H7 (cell line): ENCODE data around the gene CHTF18. TPM values are rescaled to one million over a fixed set of nuclear protein-coding genes. Genes with fewer than 3 reads are reported as not detected.
"Not testable (repeated sequence)": the region's sequence is repeated elsewhere in the genome, so short reads cannot be mapped to it uniquely, and the experiment has no call there.

Source experiments
- DNase-seq: peaks from one replicate; pipeline ENCODE4 v3.0.0; 2012
- H3K27me3 ChIP-seq: 2 replicates; pipeline ENCODE4 v1.6.0; 2011; ENCODE audit warnings: mild to moderate bottlenecking, low read length; ENCODE audit not compliant: control insufficient read depth, insufficient read depth
- H3K36me3 ChIP-seq: replicated peaks from 2 replicates; pipeline ENCODE4 v1.5.1; 2011; ENCODE audit warnings: low read length; ENCODE audit not compliant: control insufficient read depth, insufficient read depth
- H3K4me3 ChIP-seq: 2 replicates; pipeline ENCODE4 v1.5.1; 2011; ENCODE audit warnings: low read depth, mild to moderate bottlenecking, control low read depth, low read length, moderate library complexity; ENCODE audit not compliant: insufficient read depth
- total RNA-seq: library from RNA; depleted of rRNA; stranded (reverse); fragments of >200 nt; shearing (Covaris generic); gene quantifications from 2 replicates; pipeline ENCODE4 v1.2.3, GENCODE V29; 2014

The CHTF18 gene
- total RNA-seq, 1 experiment from 2014 or later: 65.9 TPM

DNA sequence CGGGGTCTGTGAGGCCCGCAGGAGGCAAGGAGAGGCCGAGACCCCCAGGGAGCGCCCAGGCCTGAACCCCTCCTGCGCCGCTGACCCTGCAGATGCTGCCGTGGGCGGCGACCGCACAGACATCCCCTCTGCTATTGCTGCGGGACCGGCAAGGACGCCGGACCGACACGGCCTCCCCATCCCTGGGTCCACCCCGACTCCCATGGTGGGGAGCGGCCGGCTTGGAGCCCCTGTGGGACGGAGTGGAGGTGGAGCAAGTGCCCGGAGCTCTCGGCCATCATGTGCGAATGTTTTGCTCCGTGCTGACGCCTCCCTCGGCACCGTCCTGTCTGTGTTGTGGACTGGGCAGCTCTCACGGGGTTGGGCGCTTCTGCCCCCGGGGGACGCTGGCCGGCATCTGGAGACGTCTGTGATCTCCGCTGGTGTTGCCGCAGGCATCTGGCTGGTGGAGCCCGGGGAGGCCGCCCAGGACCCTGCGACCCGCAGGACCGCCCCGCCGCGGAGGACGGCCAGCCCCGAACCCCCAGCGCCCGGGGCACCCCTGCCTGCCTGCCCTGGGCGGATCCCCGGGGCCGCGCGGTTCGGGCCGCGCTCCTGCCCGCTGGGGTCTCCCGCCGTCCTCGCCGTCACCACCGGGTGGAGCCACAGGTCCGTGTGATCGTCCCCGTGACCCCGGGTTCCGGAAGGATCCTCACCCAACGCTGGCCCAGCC lies 24.9 kb downstream of the CHTF18 start:
- no peaks in the 10 kb centered on the region for H3K36me3 ChIP-seq
- peaks cover 8% of the 10 kb centered on the region; the same call in 1 of the 2 replicates for H3K27me3 ChIP-seq
- peak; percentile 98 for DNase-seq
- peak overlapping the region; percentile 27 for H3K4me3 ChIP-seq

GRCh38 chr16:813916-814412 lies 25.5 kb downstream of the CHTF18 start:
- no peaks in the 10 kb centered on the region for H3K36me3 ChIP-seq
- H3K4me3 ChIP-seq: no peak overlapping the region
- peaks cover 8% of the 10 kb centered on the region; the same call in 1 of the 2 replicates for H3K27me3 ChIP-seq
- DNase-seq: no peak

- no peak for DNase-seq
These were observed 26.6 kb downstream of the CHTF18 start for GRCh38 chr16:814974-815373.

GRCh38 chr16:815861-816260 lies 27.4 kb downstream of the CHTF18 start:
- Histone ChIP-seq H3K27me3 (peaks cover 8% of the 10 kb centered on the region; the same call in 1 of the 2 replicates), H3K4me3 (no peak overlapping the region), H3K36me3 (no peaks in the 10 kb centered on the region)
- DNase-seq: no peak

More at GRCh38 chr16:814974-815373, 26.6 kb downstream of the CHTF18 start:
- Histone ChIP-seq H3K27me3 (peaks cover 8% of the 10 kb centered on the region; the same call in 1 of the 2 replicates), H3K4me3 (no peak overlapping the region), H3K36me3 (no peaks in the 10 kb centered on the region)

DNA sequence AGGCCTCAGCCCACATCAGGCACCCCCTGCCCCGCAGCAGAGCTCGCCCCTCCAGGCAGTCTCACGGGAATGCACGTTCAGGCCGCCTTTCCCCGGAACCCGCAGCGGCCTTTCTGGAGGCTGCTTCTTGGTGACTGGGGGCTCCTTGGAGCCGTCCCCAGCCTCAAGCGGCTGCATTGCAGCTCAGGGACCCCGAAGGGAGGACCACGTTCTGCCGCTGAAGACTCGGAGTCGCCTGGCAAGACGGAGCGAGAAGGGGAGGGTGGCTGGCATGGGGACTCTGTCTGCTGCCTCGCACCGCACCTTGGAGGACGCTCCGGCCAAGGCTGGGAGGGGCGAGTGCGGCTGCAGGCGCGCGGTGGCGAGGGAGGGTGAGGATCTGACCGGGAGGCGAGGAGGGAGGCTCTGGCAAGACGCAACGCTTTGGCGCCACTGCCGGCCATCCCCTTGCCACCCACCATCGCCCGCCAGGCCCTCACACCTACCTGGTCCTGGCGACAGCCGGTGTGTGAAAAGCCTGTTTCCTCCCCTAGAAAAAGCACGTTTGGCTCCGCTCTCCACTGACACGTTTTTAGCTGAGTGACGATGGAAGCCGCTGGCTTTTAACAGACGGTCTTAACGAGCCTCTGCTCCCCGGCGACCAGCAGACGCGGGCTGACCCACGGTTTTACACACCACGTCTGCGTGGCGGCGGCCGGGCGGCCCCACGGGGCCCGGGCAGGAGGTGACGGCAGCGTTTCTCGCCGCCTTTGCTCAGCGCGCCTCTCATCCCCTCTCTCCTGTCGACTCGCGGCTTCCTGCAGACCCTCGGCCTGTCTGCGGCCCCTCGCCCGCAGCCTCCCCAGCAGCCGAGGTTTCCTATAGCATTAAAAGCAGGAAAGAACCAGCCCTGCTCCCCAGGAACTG lies 28.8 kb downstream of the CHTF18 start:
- H3K4me3 ChIP-seq: no peak overlapping the region

DNA sequence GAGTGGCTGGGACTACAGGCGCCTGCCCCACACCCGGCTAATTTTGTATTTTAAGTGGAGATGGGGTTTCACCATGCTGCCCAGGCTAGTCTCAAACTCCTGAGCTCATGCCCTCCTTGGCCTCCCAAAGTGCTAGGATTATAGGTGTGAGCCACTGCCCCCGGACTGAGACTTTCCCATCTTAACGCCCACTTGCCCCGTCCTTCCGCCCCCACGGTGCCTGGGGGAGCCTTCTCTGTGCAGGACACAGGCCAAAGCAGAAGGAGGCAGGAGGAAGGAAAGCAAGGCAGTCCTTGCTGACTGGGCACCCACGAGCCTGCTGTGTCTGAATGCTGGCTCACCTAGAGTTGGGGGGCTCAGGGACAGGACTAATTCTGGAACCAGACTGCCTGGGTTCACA lies 29.7 kb downstream of the CHTF18 start:
- H3K36me3 ChIP-seq: no peaks in the 10 kb centered on the region
- peaks cover 3% of the 10 kb centered on the region; the same call in 1 of the 2 replicates for H3K27me3 ChIP-seq

More for the DNA sequence above, 28.8 kb downstream of the CHTF18 start:
- Histone ChIP-seq H3K27me3 (peaks cover 5% of the 10 kb centered on the region; the same call in 1 of the 2 replicates), H3K36me3 (no peaks in the 10 kb centered on the region)
- no peak for DNase-seq

GRCh38 chr16:818592-818991 lies 30.2 kb downstream of the CHTF18 start:
- Histone ChIP-seq H3K4me3 (no peak overlapping the region), H3K27me3 (no peaks in the 10 kb centered on the region; the same call in 1 of the 2 replicates), H3K36me3 (no peaks in the 10 kb centered on the region)
- no peak for DNase-seq

More for the DNA sequence above, 29.7 kb downstream of the CHTF18 start:
- no peak for DNase-seq
- no peak overlapping the region for H3K4me3 ChIP-seq

DNA sequence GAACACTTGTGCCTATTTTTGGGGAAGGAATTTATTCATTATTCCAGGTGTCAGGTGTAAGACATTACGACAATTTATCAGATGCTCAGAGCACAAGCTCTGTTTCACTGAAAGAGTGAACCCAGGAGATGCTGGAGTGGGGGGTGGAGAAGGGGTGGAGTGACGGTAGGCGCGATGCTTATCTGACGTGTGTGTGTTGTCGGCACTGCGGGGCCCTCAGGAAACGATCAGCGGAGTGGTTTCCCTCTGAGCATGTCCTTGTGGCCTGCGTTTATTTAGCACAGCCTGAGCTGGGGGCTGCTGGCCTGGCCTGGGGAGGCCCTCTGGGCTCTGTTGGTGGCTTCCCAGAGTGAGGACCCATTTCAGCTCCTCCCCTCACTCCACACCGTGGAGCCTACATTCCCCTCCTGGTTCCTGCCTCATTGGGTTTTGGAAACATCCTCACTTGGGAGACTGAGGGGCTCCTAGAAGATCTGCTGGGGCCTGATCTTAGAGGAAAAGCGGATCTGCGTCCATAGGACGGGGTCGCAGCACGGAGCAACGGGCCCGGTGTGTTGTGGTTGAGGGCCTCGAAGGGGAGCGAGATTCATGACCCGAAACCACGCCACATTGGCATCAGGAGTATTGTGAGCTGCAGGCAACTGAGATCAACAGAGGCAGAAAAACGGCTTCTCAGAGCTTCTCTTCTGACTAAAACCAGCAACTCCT lies 31.1 kb downstream of the CHTF18 start:
- Histone ChIP-seq H3K36me3 (no peaks in the 10 kb centered on the region), H3K4me3 (no peak overlapping the region), H3K27me3 (no peaks in the 10 kb centered on the region)
- DNase-seq: no peak

DNA sequence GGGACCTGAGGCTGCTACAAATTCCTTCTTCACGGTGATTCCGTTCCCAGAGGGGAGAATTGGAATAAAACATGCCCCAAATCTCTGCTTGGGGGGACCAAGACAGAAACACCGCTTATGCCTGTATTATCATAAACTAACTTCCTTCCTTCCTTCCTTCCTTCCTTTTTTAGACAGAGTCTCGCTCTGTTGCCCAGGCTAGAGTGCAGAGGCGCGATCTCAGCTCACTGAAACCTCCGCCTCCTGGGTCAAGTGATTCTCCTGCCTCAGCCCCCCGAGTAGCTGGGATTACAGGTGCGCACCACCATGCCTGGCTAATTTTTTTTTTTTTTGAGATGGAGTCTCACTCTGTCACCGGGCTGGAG lies 31.6 kb downstream of the CHTF18 start:
- H3K27me3 ChIP-seq, DNase-seq, H3K36me3 ChIP-seq, H3K4me3 ChIP-seq: not testable (repeated sequence)

GRCh38 chr16:820748-821147 lies 32.3 kb downstream of the CHTF18 start:
- H3K36me3 ChIP-seq: no peaks in the 10 kb centered on the region
- no peak overlapping the region for H3K4me3 ChIP-seq
- no peaks in the 10 kb centered on the region for H3K27me3 ChIP-seq
- no peak for DNase-seq

DNA sequence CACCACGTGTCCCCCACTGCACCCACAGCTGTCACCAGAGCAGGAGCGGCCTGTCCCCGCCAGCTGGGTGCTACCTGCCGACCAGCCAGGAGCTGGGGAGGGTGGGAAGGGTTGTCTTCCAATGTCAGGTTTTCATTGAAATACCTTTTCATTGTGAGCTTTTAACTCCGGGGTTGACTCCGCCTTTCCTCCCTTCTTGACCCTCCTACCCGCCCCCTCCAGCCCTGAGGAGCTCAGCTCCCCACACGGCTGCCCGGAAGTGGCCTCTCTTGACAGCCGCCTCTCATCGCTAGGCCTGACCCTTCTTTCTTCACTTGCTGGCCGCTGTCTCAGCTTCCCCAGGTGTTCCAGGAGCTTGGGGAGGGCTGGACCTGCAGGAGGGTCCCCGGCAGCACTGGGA lies 33.3 kb downstream of the CHTF18 start:
- Histone ChIP-seq H3K27me3 (no peaks in the 10 kb centered on the region), H3K4me3 (no peak overlapping the region), H3K36me3 (no peaks in the 10 kb centered on the region)
- DNase-seq: peak; percentile 86

- H3K36me3 ChIP-seq: no peaks in the 10 kb centered on the region
- H3K4me3 ChIP-seq: no peak overlapping the region
- DNase-seq: no peak
- no peaks in the 10 kb centered on the region for H3K27me3 ChIP-seq
These were observed 33.9 kb downstream of the CHTF18 start for GRCh38 chr16:822174-822908.

DNA sequence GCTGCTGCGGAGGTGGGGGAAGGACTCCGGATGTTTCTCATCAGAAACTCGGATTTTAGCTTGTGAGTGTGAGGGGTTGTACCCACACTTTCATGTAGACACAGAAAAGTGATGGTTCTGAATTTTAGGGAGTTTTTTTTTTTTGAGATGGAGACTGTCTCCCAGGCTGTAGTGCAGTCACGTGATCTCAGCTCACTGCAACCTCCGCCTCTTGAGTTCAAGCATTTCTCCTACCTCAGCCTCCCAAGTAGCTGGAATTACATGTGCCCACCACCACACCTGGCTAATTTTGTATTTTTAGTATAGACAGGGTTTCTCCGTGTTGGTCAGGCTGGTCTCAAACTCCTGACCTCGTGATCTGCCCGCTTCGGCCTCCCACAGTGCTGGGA lies 34.5 kb downstream of the CHTF18 start:
- Histone ChIP-seq H3K4me3 (no peak overlapping the region), H3K27me3 (no peaks in the 10 kb centered on the region), H3K36me3 (no peaks in the 10 kb centered on the region)
- no peak for DNase-seq

- Histone ChIP-seq H3K27me3 (no peaks in the 10 kb centered on the region), H3K4me3 (no peak overlapping the region), H3K36me3 (no peaks in the 10 kb centered on the region)
- DNase-seq: no peak
These were observed 35.8 kb downstream of the CHTF18 start for GRCh38 chr16:824194-824593.
